OCI-LY3 (cell line): ENCODE measurements around the gene GARNL3.

Source experiments
- H2AFZ ChIP-seq: fragments of 200-600, 300-600 bp; shearing (Covaris generic); 2 replicates; pipeline ENCODE4 v1.6.0; 2014; ENCODE audit warnings: antibody characterized with exemption, low read depth, low read length
- H3K27ac ChIP-seq: fragments of 200-600, 300-600 bp; sonication (generic); 2 replicates; pipeline ENCODE4 v1.5.1; 2014; ENCODE audit warnings: mild to moderate bottlenecking, low read length, moderate library complexity, mixed read lengths
- H3K27me3 ChIP-seq: fragments of 200-600, 300-600 bp; sonication (generic); 2 replicates; pipeline ENCODE4 v1.6.1; 2014; ENCODE audit warnings: low read depth, low read length, mixed read lengths
- H3K36me3 ChIP-seq: fragments of 200-600, 300-600 bp; sonication (generic); replicated peaks from 2 replicates; pipeline ENCODE3; 2014; ENCODE audit warnings: low read depth, low read length, mixed read lengths
- H3K4me1 ChIP-seq: fragments of 300-600, 200-600 bp; sonication (generic); 2 replicates; pipeline ENCODE4 v1.6.1; 2014; ENCODE audit warnings: low read length, mixed read lengths
- H3K4me2 ChIP-seq: fragments of 200-600, 300-600 bp; sonication (generic); 2 replicates; pipeline ENCODE4 v1.6.1; 2014; ENCODE audit warnings: low read length, mixed read lengths
- H3K4me3 ChIP-seq: fragments of 300-600, 200-600 bp; sonication (generic); 2 replicates; pipeline ENCODE4 v1.5.1; 2014; ENCODE audit warnings: antibody characterized with exemption, mild to moderate bottlenecking, low read length, moderate library complexity
- H3K79me2 ChIP-seq: fragments of 300-600, 200-600 bp; shearing (Covaris generic); 2 replicates; pipeline ENCODE4 v1.6.1; 2014; ENCODE audit warnings: mild to moderate bottlenecking, low read length, mixed read lengths
- H3K9ac ChIP-seq: fragments of 300-600, 200-600 bp; shearing (Covaris generic); 2 replicates; pipeline ENCODE4 v1.6.0; 2014; ENCODE audit warnings: mild to moderate bottlenecking, low read length, moderate library complexity
- H3K9me3 ChIP-seq: fragments of 200-600, 300-600 bp; shearing (Covaris generic); 2 replicates; pipeline ENCODE4 v1.6.1; 2014; ENCODE audit warnings: low read length, mixed read lengths; ENCODE audit not compliant: insufficient read depth
- H4K20me1 ChIP-seq: fragments of 200-600, 300-600 bp; sonication (generic); 2 replicates; pipeline ENCODE4 v1.6.1; 2016; ENCODE audit warnings: low read length, mixed read lengths; ENCODE audit not compliant: insufficient read depth
- CTCF ChIP-seq: fragments of 200-600, 300-600 bp; sonication (generic); IDR thresholded peaks from 2 replicates; pipeline ENCODE4 v1.5.1; 2014; ENCODE audit warnings: antibody characterized with exemption, low read length, low read depth
- EZH2phosphoT487 ChIP-seq: fragments of 200-600 bp; shearing (Covaris generic); IDR thresholded peaks from 2 replicates; pipeline ENCODE4 v1.6.1; 2018; ENCODE audit warnings: antibody characterized with exemption, mixed run types, low read depth

The GARNL3 gene

GRCh38 chr9:127264462-127265219 lies at the start of gene GARNL3:
Gene GARNL3, plus strand, starts transcription at chr9:127264774. Its CDS starts 104 bp downstream, at chr9:127264878.
- Histone ChIP-seq H3K9me3 (no peaks in the 10 kb centered on the region), H3K27ac (no peak within 1 kb of the TSS), H4K20me1 (no peaks in the 10 kb centered on the region), H3K4me1 (peaks cover 10% of the 10 kb centered on the region), H3K36me3 (no peaks in the 10 kb centered on the region), H3K79me2 (no peaks in the 10 kb centered on the region), H3K4me2 (no peak within 1 kb of the TSS), H3K9ac (no peak within 1 kb of the TSS), H3K27me3 (no peaks in the 10 kb centered on the region), H3K4me3 (no peak within 1 kb of the TSS), H2AFZ (no peak within 1 kb of the TSS)
- no peak for TF ChIP-seq EZH2phosphoT487
- TF ChIP-seq CTCF = no peak

GRCh38 chr9:127215268-127216209 lies 49.0 kb upstream of the GARNL3 start:
- Histone ChIP-seq H3K9ac (no peak overlapping the region), H3K36me3 (no peaks in the 10 kb centered on the region), H3K27me3 (no peaks in the 10 kb centered on the region), H3K27ac (no peak overlapping the region), H3K9me3 (no peaks in the 10 kb centered on the region), H3K4me1 (no peaks in the 10 kb centered on the region), H2AFZ (no peak overlapping the region), H3K4me3 (no peak overlapping the region), H3K79me2 (no peaks in the 10 kb centered on the region), H4K20me1 (no peaks in the 10 kb centered on the region), H3K4me2 (no peak overlapping the region)
- TF ChIP-seq EZH2phosphoT487 (no peak), CTCF (no peak)

GRCh38 chr9:127216210-127216887 lies 48.2 kb upstream of the GARNL3 start:
- H3K9ac ChIP-seq = no peak overlapping the region
- no peak overlapping the region for H3K4me2 ChIP-seq

GRCh38 chr9:127216888-127217217 lies 47.7 kb upstream of the GARNL3 start:
- Histone ChIP-seq H4K20me1 (no peaks in the 10 kb centered on the region), H3K4me2 (no peak overlapping the region), H2AFZ (no peak overlapping the region), H3K4me3 (no peak overlapping the region), H3K9me3 (no peaks in the 10 kb centered on the region), H3K9ac (no peak overlapping the region), H3K36me3 (no peaks in the 10 kb centered on the region), H3K79me2 (no peaks in the 10 kb centered on the region), H3K27me3 (no peaks in the 10 kb centered on the region), H3K4me1 (peaks cover 8% of the 10 kb centered on the region), H3K27ac (no peak overlapping the region)
- TF ChIP-seq CTCF (no peak), EZH2phosphoT487 (no peak)

More at GRCh38 chr9:127216210-127216887, 48.2 kb upstream of the GARNL3 start:
- Histone ChIP-seq H3K27ac (no peak overlapping the region), H3K79me2 (no peaks in the 10 kb centered on the region), H3K9me3 (no peaks in the 10 kb centered on the region), H3K27me3 (no peaks in the 10 kb centered on the region), H2AFZ (no peak overlapping the region), H3K36me3 (no peaks in the 10 kb centered on the region), H3K4me1 (peaks cover 3% of the 10 kb centered on the region), H4K20me1 (no peaks in the 10 kb centered on the region), H3K4me3 (no peak overlapping the region)
- no peak for TF ChIP-seq EZH2phosphoT487
